ENCODE measurements around the gene ZSWIM1.

Gene ZSWIM1

GRCh38 chr20:45850238-45850637, 30.8 kb upstream of the ZSWIM1 start:
- Histone ChIP-seq H3K4me3 (ENCODE audit: low read depth in 1 of 2, low read length in 2 of 2) (no peak overlapping the region), H3K4me2 (ENCODE audit: insufficient read depth, low read length) (no peak overlapping the region), H3K4me1 (ENCODE audit: insufficient read depth, low read length) (peaks cover 12% of the 10 kb centered on the region), H3K36me3 (ENCODE audit: insufficient read depth, low read length) (peaks cover 52% of the 10 kb centered on the region), H3K9me3 (ENCODE audit: insufficient read depth, low read length, severe bottlenecking) (no peaks in the 10 kb centered on the region), H3K27me3 (ENCODE audit: insufficient read depth, low read length, poor library complexity) (no peaks in the 10 kb centered on the region), H2AFZ (ENCODE audit: low read depth, low read length) (no peak overlapping the region), H3K79me2 (ENCODE audit: insufficient read depth, low read length) (peaks cover 9% of the 10 kb centered on the region), H3K27ac (ENCODE audit: low read length) (no peak overlapping the region), H4K20me1 (ENCODE audit: insufficient read depth, low read length) (peaks cover 3% of the 10 kb centered on the region; the same call in 1 of the 2 replicates), H3K9ac (ENCODE audit: low read depth, low read length) (no peak overlapping the region)
- no peak for ATAC-seq (ENCODE audit: insufficient read depth, low read depth)
- TF ChIP-seq EZH2 (IDR thresholded peaks at IDR 0.05; ENCODE audit: borderline replicate concordance, low read depth, low read length, severe bottlenecking): no peak
- TF ChIP-seq CTCF (IDR thresholded peaks at IDR 0.05; ENCODE audit: borderline replicate concordance, extremely low read depth, low read length, poor library complexity, severe bottlenecking): no peak
- DNase-seq: no peak

- H3K36me3 ChIP-seq (ENCODE audit: insufficient read depth, low read length): peaks cover 45% of the 10 kb centered on the region
- DNase-seq: no peak
- peaks cover 17% of the 10 kb centered on the region for H3K4me1 ChIP-seq (ENCODE audit: insufficient read depth, low read length)
- H3K9ac ChIP-seq (ENCODE audit: low read depth, low read length): no peak overlapping the region
- no peak overlapping the region for H3K27ac ChIP-seq (ENCODE audit: low read length)
- H4K20me1 ChIP-seq (ENCODE audit: insufficient read depth, low read length): peaks cover 3% of the 10 kb centered on the region; the same call in 1 of the 2 replicates
- no peaks in the 10 kb centered on the region for H3K9me3 ChIP-seq (ENCODE audit: insufficient read depth, low read length, severe bottlenecking)
- no peaks in the 10 kb centered on the region for H3K27me3 ChIP-seq (ENCODE audit: insufficient read depth, low read length, poor library complexity)
- H3K4me2 ChIP-seq (ENCODE audit: insufficient read depth, low read length): no peak overlapping the region
- peaks cover 13% of the 10 kb centered on the region for H3K79me2 ChIP-seq (ENCODE audit: insufficient read depth, low read length)
- TF ChIP-seq CTCF (IDR thresholded peaks at IDR 0.05; ENCODE audit: borderline replicate concordance, extremely low read depth, low read length, poor library complexity, severe bottlenecking): no peak
- TF ChIP-seq EZH2 (IDR thresholded peaks at IDR 0.05; ENCODE audit: borderline replicate concordance, low read depth, low read length, severe bottlenecking): no peak
- no peak overlapping the region for H2AFZ ChIP-seq (ENCODE audit: low read depth, low read length)
- ATAC-seq (ENCODE audit: insufficient read depth, low read depth): no peak
- H3K4me3 ChIP-seq (ENCODE audit: low read depth in 1 of 2, low read length in 2 of 2): no peak overlapping the region
Measured at GRCh38 chr20:45850926-45851325, 30.1 kb upstream of the ZSWIM1 start.

GRCh38 chr20:45851501-45851900, 29.5 kb upstream of the ZSWIM1 start:
- H3K4me1 ChIP-seq (ENCODE audit: insufficient read depth, low read length): peaks cover 23% of the 10 kb centered on the region
- no peak overlapping the region for H3K4me3 ChIP-seq (ENCODE audit: low read depth in 1 of 2, low read length in 2 of 2)
- no peak for TF ChIP-seq EZH2 (IDR thresholded peaks at IDR 0.05; ENCODE audit: borderline replicate concordance, low read depth, low read length, severe bottlenecking)
- no peak for TF ChIP-seq CTCF (IDR thresholded peaks at IDR 0.05; ENCODE audit: borderline replicate concordance, extremely low read depth, low read length, poor library complexity, severe bottlenecking)
- H3K9ac ChIP-seq (ENCODE audit: low read depth, low read length): no peak overlapping the region
- no peaks in the 10 kb centered on the region for H3K9me3 ChIP-seq (ENCODE audit: insufficient read depth, low read length, severe bottlenecking)
- H3K4me2 ChIP-seq (ENCODE audit: insufficient read depth, low read length): no peak overlapping the region
- H3K27ac ChIP-seq (ENCODE audit: low read length): no peak overlapping the region
- DNase-seq: no peak
- ATAC-seq (ENCODE audit: insufficient read depth, low read depth): no peak
- peaks cover 39% of the 10 kb centered on the region for H3K36me3 ChIP-seq (ENCODE audit: insufficient read depth, low read length)
- peaks cover 19% of the 10 kb centered on the region for H3K79me2 ChIP-seq (ENCODE audit: insufficient read depth, low read length)
- H4K20me1 ChIP-seq (ENCODE audit: insufficient read depth, low read length): peaks cover 3% of the 10 kb centered on the region; the same call in 1 of the 2 replicates
- no peaks in the 10 kb centered on the region for H3K27me3 ChIP-seq (ENCODE audit: insufficient read depth, low read length, poor library complexity)
- no peak overlapping the region for H2AFZ ChIP-seq (ENCODE audit: low read depth, low read length)

- H3K36me3 ChIP-seq (ENCODE audit: insufficient read depth, low read length): peaks cover 35% of the 10 kb centered on the region
- peaks cover 26% of the 10 kb centered on the region for H3K79me2 ChIP-seq (ENCODE audit: insufficient read depth, low read length)
- DNase-seq: no peak
Measured at GRCh38 chr20:45852326-45852725, 28.7 kb upstream of the ZSWIM1 start.

More at GRCh38 chr20:45852326-45852725, 28.7 kb upstream of the ZSWIM1 start:
- Histone ChIP-seq H3K9ac (ENCODE audit: low read depth, low read length) (no peak overlapping the region), H3K4me1 (ENCODE audit: insufficient read depth, low read length) (peaks cover 25% of the 10 kb centered on the region), H3K27ac (ENCODE audit: low read length) (no peak overlapping the region), H2AFZ (ENCODE audit: low read depth, low read length) (no peak overlapping the region), H3K4me2 (ENCODE audit: insufficient read depth, low read length) (no peak overlapping the region), H3K9me3 (ENCODE audit: insufficient read depth, low read length, severe bottlenecking) (no peaks in the 10 kb centered on the region), H4K20me1 (ENCODE audit: insufficient read depth, low read length) (peaks cover 3% of the 10 kb centered on the region; the same call in 1 of the 2 replicates), H3K4me3 (ENCODE audit: low read depth in 1 of 2, low read length in 2 of 2) (no peak overlapping the region), H3K27me3 (ENCODE audit: insufficient read depth, low read length, poor library complexity) (no peaks in the 10 kb centered on the region)
- TF ChIP-seq CTCF (IDR thresholded peaks at IDR 0.05; ENCODE audit: borderline replicate concordance, extremely low read depth, low read length, poor library complexity, severe bottlenecking): no peak
- no peak for TF ChIP-seq EZH2 (IDR thresholded peaks at IDR 0.05; ENCODE audit: borderline replicate concordance, low read depth, low read length, severe bottlenecking)
- no peak for ATAC-seq (ENCODE audit: insufficient read depth, low read depth)
